ENCODE data around the gene BPIFB4.

Gene BPIFB4

DNA sequence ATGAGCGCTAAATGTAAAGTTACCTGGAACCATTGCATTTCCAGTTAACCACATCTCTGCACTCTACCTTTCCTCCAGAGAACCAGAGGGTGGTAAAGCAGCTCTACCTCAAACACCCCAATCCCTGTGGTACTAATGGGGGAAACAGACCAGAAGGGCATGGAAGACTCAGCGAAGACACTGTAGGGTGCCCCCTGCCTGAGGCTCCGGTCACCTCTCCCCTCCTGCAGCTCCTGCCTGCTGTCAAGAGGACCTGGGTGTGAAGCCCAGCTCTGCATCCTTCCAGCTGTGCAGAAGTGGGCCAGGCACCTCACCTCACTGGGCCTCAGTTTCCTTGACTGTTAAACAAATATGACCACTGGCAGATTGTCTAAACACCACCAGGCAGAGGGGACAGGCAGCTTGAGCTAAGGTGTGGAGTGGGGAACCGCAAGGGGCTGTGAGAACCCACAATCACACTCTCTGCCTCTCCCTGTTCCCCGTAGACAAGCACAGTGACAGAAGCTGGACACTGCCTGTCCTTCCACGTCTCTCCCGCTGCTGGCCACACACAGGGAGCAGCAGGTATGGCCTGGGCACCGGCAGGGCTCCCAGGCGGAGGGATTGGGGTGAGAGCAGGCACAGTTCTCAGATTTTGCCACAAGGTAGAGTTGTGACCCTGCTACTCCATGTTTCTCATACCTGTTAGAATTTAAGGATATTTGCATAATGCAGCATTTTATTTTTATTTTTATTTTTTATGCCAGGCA, 79.4 kb downstream of the BPIFB4 start:
- H3K4me3 ChIP-seq (ENCODE audit: low read depth, low read length), result no peak overlapping the region
- no peak for DNase-seq (ENCODE audit: low read depth, low spot score)
- ChIA-PET POLR2A (no interaction called here), CTCF (no interaction called here)
- TF ChIP-seq CTCF (IDR thresholded peaks at IDR 0.05; ENCODE audit: insufficient read depth, low read length, missing control alignments), result no peak

DNA sequence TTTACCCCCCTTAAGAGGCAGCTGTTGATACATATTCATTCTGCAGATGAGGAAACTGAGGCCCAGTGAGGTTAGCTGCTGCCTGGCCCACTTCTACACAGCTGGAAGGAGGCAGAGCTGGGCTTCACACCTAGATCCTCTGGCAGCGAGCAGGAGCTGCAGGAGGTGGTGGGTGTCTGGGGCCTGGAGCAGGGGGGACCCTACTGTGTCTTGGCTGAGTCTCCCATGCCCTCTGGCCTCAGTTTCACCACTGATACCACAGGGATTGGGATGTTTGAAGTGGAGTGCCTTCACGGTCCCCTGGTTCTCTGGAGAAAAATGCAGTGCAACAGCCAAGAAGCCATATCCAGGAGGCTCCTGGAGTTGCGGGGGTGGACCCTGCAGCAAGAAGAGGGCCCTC, 80.3 kb downstream of the BPIFB4 start:
- ChIA-PET CTCF (no interaction called here), POLR2A (no interaction called here)
- no peak overlapping the region for H3K4me3 ChIP-seq (ENCODE audit: low read depth, low read length)
- no peak for TF ChIP-seq CTCF (IDR thresholded peaks at IDR 0.05; ENCODE audit: insufficient read depth, low read length, missing control alignments)
- DNase-seq (ENCODE audit: low read depth, low spot score), result no peak

DNA sequence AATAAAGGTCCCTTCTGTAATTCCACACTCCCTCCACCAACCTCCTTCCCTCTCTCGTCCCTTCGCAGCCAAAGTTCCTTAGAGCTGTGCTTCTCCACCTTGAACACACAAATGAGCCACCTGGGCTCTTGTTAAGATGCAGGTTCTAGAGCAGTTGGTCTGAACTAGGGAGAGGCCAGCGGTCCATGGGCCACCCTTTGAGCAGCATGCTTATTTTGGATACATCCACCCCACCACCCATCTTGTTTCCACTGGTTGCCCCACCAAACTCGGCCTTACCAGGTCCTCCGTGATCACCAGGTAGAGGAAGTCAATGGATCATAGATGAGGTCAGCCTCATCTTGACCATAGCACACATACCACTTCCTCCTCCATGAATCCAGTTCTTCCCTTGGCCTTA, 81.2 kb downstream of the BPIFB4 start:
- TF ChIP-seq CTCF (IDR thresholded peaks at IDR 0.05; ENCODE audit: insufficient read depth, low read length, missing control alignments), result no peak
- ChIA-PET CTCF (no interaction called here), POLR2A (no interaction called here)
- DNase-seq (ENCODE audit: low read depth, low spot score), result no peak
- H3K4me3 ChIP-seq (ENCODE audit: low read depth, low read length), result no peak overlapping the region
